Mucosa of rectum (tissue), 2 donors: ENCODE measurements around the gene TAF6.

Experiments used
- H3K27ac ChIP-seq, 2 donors: one replicate each; pipeline ENCODE4 v1.7.0; 2013; ENCODE audit warnings: inconsistent platforms in 2 of 2, low read depth in 2 of 2, low read length in 2 of 2
- H3K27me3 ChIP-seq, 2 donors: one replicate each; pipeline ENCODE4 v1.7.0; 2013; ENCODE audit warnings: low read length in 2 of 2; ENCODE audit not compliant: control insufficient read depth in 2 of 2, insufficient read depth in 2 of 2
- H3K36me3 ChIP-seq, 2 donors: one replicate each; pipeline ENCODE4 v1.7.0; 2013; ENCODE audit warnings: low read length in 2 of 2; ENCODE audit not compliant: control insufficient read depth in 2 of 2, insufficient read depth in 2 of 2
- H3K4me1 ChIP-seq, 2 donors: one replicate each; pipeline ENCODE4 v1.7.0; 2013; ENCODE audit warnings: low read length in 2 of 2, mild to moderate bottlenecking in 1 of 2; ENCODE audit not compliant: control insufficient read depth in 2 of 2, insufficient read depth in 2 of 2
- H3K4me3 ChIP-seq, 2 donors: one replicate each; pipeline ENCODE4 v1.7.0; 2013; ENCODE audit warnings: low read length in 2 of 2
- H3K9ac ChIP-seq, 2 donors: one replicate each; pipeline ENCODE4 v1.7.0; 2013; ENCODE audit warnings: low read length in 2 of 2, low read depth in 1 of 2, mild to moderate bottlenecking in 1 of 2
- H3K9me3 ChIP-seq, 2 donors: one replicate each; pipeline ENCODE4 v1.7.0; 2013; ENCODE audit warnings: low read length in 2 of 2; ENCODE audit not compliant: control insufficient read depth in 2 of 2
- donor health status: healthy.
- donor health status: Normal muscosa, but diverticular disease.

The TAF6 gene

GRCh38 chr7:100122067-100122466, 2.9 kb upstream of the TAF6 start:
- Histone ChIP-seq H3K4me1 (peaks cover 31 to 34% of the 10 kb centered on the region in 2 donors), H3K36me3 (no peaks in the 10 kb centered on the region), H3K4me3 (no peak overlapping the region), H3K9ac (no peak overlapping the region), H3K27ac (no peak overlapping the region), H3K27me3 (no peaks in the 10 kb centered on the region), H3K9me3 (no peaks in the 10 kb centered on the region)

DNA sequence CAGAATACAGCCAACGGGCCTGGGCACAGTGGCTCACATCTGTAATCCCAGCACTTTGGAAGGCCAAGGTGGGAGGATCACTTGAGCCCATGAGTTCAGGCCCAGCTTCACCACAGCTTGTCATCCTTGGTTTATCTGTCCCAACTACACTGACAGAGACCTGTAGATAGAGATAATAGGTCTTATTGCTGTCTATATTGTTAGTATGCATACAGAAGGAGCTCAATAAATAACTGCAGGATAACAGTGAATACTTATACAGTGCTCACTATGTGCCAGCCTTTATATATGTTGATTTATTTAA, 1.5 kb upstream of the TAF6 start:
- Histone ChIP-seq H3K36me3 (no peaks in the 10 kb centered on the region), H3K27me3 (no peaks in the 10 kb centered on the region), H3K27ac (peak overlapping the region in 1 of 2 donors; percentile 82), H3K4me3 (peak overlapping the region in 1 of 2 donors; percentile 97), H3K4me1 (peaks cover 28 to 32% of the 10 kb centered on the region in 2 donors), H3K9ac (no peak overlapping the region), H3K9me3 (no peaks in the 10 kb centered on the region)

GRCh38 chr7:100119970-100120732, 993 bp upstream of the TAF6 start:
- no peaks in the 10 kb centered on the region for H3K9me3 ChIP-seq
- peak overlapping the region; percentile 63 to 68 for H3K9ac ChIP-seq
- no peaks in the 10 kb centered on the region for H3K27me3 ChIP-seq
- H3K4me3 ChIP-seq, result peak overlapping the region; percentile 72 to 97
- no peaks in the 10 kb centered on the region for H3K36me3 ChIP-seq
- peaks cover 25 to 28% of the 10 kb centered on the region in 2 donors for H3K4me1 ChIP-seq
- peak overlapping the region; percentile 49 to 82 for H3K27ac ChIP-seq

DNA sequence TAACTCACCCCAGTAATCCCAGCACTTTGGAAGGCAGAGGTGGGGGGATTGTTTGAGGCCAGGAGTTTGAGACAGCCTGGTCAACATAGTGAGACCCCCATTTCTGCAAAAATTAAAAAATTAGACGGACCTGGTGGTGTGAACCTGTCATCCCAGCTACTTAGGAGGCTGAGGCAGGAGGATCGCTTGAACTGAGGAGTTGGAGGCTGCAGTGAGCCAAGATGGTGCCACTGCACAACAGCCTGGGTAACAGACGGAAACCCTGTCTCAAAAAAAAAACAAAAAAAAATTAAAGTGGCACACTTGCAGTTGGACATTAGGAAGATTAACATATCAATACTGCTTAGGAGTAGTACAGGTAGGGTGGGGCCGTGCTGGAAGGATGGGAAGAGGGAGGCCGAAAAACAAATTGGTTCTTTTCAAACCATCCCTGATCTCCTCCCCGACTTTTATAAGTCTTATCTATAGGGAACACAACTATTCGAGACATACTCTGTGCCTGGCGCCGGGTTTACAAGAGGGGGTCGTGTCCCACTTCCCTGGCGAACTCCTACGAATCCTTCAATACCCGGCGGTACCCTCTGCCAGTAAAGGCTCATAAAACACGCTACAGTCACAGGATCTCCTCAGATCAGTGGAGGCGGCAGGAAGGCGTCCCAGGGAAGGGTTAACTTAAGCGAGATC, 628 bp downstream of the TAF6 start:
- peak overlapping the region in 1 of 2 donors; percentile 82 for H3K27ac ChIP-seq

DNA sequence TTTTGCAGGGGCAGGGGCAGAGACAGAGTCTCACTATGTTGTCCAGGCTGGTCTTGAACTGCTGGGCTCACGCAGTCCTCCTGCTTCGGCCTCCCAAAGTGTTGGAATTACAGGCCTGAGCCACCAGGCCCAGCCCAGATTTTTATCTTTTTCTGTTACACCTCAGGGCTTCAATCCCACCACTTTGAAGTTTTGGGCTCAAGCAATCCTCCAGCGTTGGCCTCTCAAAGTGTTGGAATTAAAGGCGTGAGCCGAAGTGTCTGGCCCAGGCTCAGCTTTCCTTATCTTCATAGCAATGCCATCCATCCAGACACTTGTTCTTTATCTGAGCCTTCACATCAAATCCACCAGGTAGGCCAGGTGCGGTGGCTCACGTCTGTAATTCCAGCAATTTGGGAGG, 4.1 kb downstream of the TAF6 start:
- Histone ChIP-seq H3K4me1 (peaks cover 5% of the 10 kb centered on the region in 2 donors), H3K9ac (no peak overlapping the region), H3K4me3 (no peak overlapping the region), H3K9me3 (no peaks in the 10 kb centered on the region), H3K27me3 (no peaks in the 10 kb centered on the region), H3K27ac (no peak overlapping the region), H3K36me3 (peaks cover 16 to 24% of the 10 kb centered on the region in 2 donors)

More for the DNA sequence above, 628 bp downstream of the TAF6 start:
- Histone ChIP-seq H3K9me3 (no peaks in the 10 kb centered on the region), H3K4me1 (peaks cover 13 to 16% of the 10 kb centered on the region in 2 donors), H3K4me3 (peak overlapping the region; percentile 72 to 97), H3K27me3 (no peaks in the 10 kb centered on the region), H3K9ac (peak overlapping the region; percentile 68 to 89), H3K36me3 (peaks cover 3 to 6% of the 10 kb centered on the region in 2 donors)

GRCh38 chr7:100111914-100112313, 7.2 kb downstream of the TAF6 start:
- Histone ChIP-seq H3K36me3 (peaks cover 24 to 49% of the 10 kb centered on the region in 2 donors), H3K4me3 (no peak overlapping the region), H3K27ac (no peak overlapping the region)

DNA sequence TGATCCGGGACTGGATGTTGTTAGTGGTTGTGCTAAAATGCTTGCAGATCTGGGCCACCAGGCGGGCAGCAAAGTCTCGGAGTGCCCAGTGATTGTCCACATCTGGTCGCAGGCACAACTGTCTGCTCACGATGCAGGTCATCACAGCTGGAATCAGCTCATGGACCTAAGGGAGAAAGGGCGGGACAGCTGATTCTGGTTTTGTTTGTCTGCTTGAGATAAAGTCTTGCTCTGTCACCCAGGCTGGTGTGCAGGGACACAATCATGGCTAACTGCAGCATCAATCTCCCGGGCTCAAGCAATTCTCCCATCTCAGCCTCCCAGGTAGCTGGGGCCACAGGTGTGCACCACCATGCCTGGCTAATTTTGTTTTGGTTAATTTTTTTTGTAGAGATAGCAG, 8.0 kb downstream of the TAF6 start:
- peaks cover 29 to 56% of the 10 kb centered on the region in 2 donors for H3K36me3 ChIP-seq
- H3K4me1 ChIP-seq, result no peaks in the 10 kb centered on the region
- no peak overlapping the region for H3K4me3 ChIP-seq
- no peak overlapping the region for H3K9ac ChIP-seq
- H3K9me3 ChIP-seq, result no peaks in the 10 kb centered on the region
- H3K27me3 ChIP-seq, result no peaks in the 10 kb centered on the region
- no peak overlapping the region for H3K27ac ChIP-seq

More at GRCh38 chr7:100111914-100112313, 7.2 kb downstream of the TAF6 start:
- Histone ChIP-seq H3K9ac (no peak overlapping the region), H3K4me1 (no peaks in the 10 kb centered on the region), H3K9me3 (no peaks in the 10 kb centered on the region), H3K27me3 (no peaks in the 10 kb centered on the region)

- no peak overlapping the region for H3K27ac ChIP-seq
- H3K4me3 ChIP-seq, result no peak overlapping the region
- H3K9me3 ChIP-seq, result no peaks in the 10 kb centered on the region
- no peaks in the 10 kb centered on the region for H3K4me1 ChIP-seq
- peaks cover 36 to 68% of the 10 kb centered on the region in 2 donors for H3K36me3 ChIP-seq
- no peak overlapping the region for H3K9ac ChIP-seq
- H3K27me3 ChIP-seq, result no peaks in the 10 kb centered on the region
Measured at GRCh38 chr7:100109521-100110163, 9.5 kb downstream of the TAF6 start.

- Histone ChIP-seq H3K27ac (no peak overlapping the region), H3K27me3 (no peaks in the 10 kb centered on the region), H3K4me3 (no peak overlapping the region), H3K4me1 (no peaks in the 10 kb centered on the region), H3K9me3 (no peaks in the 10 kb centered on the region), H3K36me3 (peaks cover 30 to 66% of the 10 kb centered on the region in 2 donors), H3K9ac (no peak overlapping the region)
Measured at GRCh38 chr7:100107890-100108289, 11.3 kb downstream of the TAF6 start.

GRCh38 chr7:100107125-100107737, 11.9 kb downstream of the TAF6 start:
- H3K9me3 ChIP-seq, result no peaks in the 10 kb centered on the region
- H3K9ac ChIP-seq, result no peak overlapping the region
- no peak overlapping the region for H3K27ac ChIP-seq
- no peaks in the 10 kb centered on the region for H3K27me3 ChIP-seq
- no peak overlapping the region for H3K4me3 ChIP-seq
- H3K36me3 ChIP-seq, result peaks cover 30 to 64% of the 10 kb centered on the region in 2 donors
- peaks cover 3 to 4% of the 10 kb centered on the region in 2 donors for H3K4me1 ChIP-seq
